Activated T-helper 17 cell treated with anti-CD3 and anti-CD28 coated beads, Interleukin-2, amount 50 U/mL, for 72 hours (primary cell): ENCODE data around the gene NEU3. TPM values are rescaled to one million over a fixed set of nuclear protein-coding genes. Genes with fewer than 3 reads are reported as not detected.
"Not testable (repeated sequence)": the region's sequence is repeated elsewhere in the genome, so short reads cannot be mapped to it uniquely, and the experiment has no call there.

Source experiments
- ATAC-seq: fragments of 150-1000 bp; cut with Tn5 transposase; replicated peaks from 2 replicates; pipeline ENCODE4 v1.10.0; 2021; ENCODE audit warnings: mild to moderate bottlenecking, moderate library complexity
- H3K27ac Mint-ChIP-seq: one replicate; pipeline ENCODE4 v1.8.0; 2022; ENCODE audit warnings: mixed read lengths
- H3K27me3 Mint-ChIP-seq: one replicate; pipeline ENCODE4 v1.8.0; 2022; ENCODE audit warnings: mixed read lengths
- H3K36me3 Mint-ChIP-seq: one replicate; pipeline ENCODE4 v1.8.0; 2022; ENCODE audit warnings: low read depth, mild to moderate bottlenecking, mixed read lengths
- H3K4me1 Mint-ChIP-seq: one replicate; pipeline ENCODE4 v1.8.0; 2022; ENCODE audit warnings: mixed read lengths
- H3K4me3 Mint-ChIP-seq: one replicate; pipeline ENCODE4 v1.8.0; 2022; ENCODE audit warnings: mild to moderate bottlenecking, mixed read lengths
- H3K9me3 Mint-ChIP-seq: one replicate; pipeline ENCODE4 v1.8.0; 2022; ENCODE audit warnings: mixed read lengths
- total RNA-seq, 2 donors: library from RNA; stranded (reverse); gene quantifications; one replicate each; pipeline ENCODE4 v1.2.3, GENCODE V29; 2022

The NEU3 gene
- total RNA-seq, 2 donors from 2014 or later: 19.5 to 26.4 TPM

- Mint-ChIP-seq H3K27me3 (no peaks in the 10 kb centered on the region), H3K4me3 (no peak overlapping the region), H3K9me3 (no peaks in the 10 kb centered on the region), H3K4me1 (no peaks in the 10 kb centered on the region), H3K27ac (no peak overlapping the region), H3K36me3 (peaks cover 65% of the 10 kb centered on the region)
- no peak for ATAC-seq
Measured at GRCh38 chr11:75001686-75002085, 13.0 kb downstream of the NEU3 start.

GRCh38 chr11:75002516-75002915 is 13.8 kb downstream of the NEU3 start:
- Mint-ChIP-seq H3K27me3 (no peaks in the 10 kb centered on the region), H3K4me3 (no peak overlapping the region), H3K4me1 (no peaks in the 10 kb centered on the region), H3K36me3 (peaks cover 65% of the 10 kb centered on the region), H3K9me3 (no peaks in the 10 kb centered on the region), H3K27ac (no peak overlapping the region)
- no peak for ATAC-seq

- Mint-ChIP-seq H3K36me3 (peaks cover 59% of the 10 kb centered on the region), H3K9me3 (no peaks in the 10 kb centered on the region), H3K27me3 (no peaks in the 10 kb centered on the region), H3K4me3 (no peak overlapping the region), H3K4me1 (no peaks in the 10 kb centered on the region), H3K27ac (no peak overlapping the region)
- ATAC-seq: no peak
Measured at GRCh38 chr11:75004215-75004614, 15.5 kb downstream of the NEU3 start.

GRCh38 chr11:75011357-75011756 is 22.6 kb downstream of the NEU3 start:
- Mint-ChIP-seq H3K4me3 (no peak overlapping the region), H3K9me3 (no peaks in the 10 kb centered on the region), H3K27ac (no peak overlapping the region), H3K36me3 (peaks cover 52% of the 10 kb centered on the region), H3K4me1 (no peaks in the 10 kb centered on the region), H3K27me3 (no peaks in the 10 kb centered on the region)
- no peak for ATAC-seq

GRCh38 chr11:75011872-75012271 is 23.1 kb downstream of the NEU3 start:
- H3K27ac Mint-ChIP-seq: no peak overlapping the region
- ATAC-seq: no peak
- H3K9me3 Mint-ChIP-seq: no peaks in the 10 kb centered on the region
- H3K36me3 Mint-ChIP-seq: peaks cover 47% of the 10 kb centered on the region
- no peaks in the 10 kb centered on the region for H3K4me1 Mint-ChIP-seq
- H3K27me3 Mint-ChIP-seq: no peaks in the 10 kb centered on the region
- no peak overlapping the region for H3K4me3 Mint-ChIP-seq

GRCh38 chr11:75013051-75013450 is 24.3 kb downstream of the NEU3 start:
- Mint-ChIP-seq H3K9me3 (no peaks in the 10 kb centered on the region), H3K4me1 (no peaks in the 10 kb centered on the region), H3K36me3 (peaks cover 38% of the 10 kb centered on the region), H3K27ac (peak overlapping the region; percentile 4), H3K4me3 (no peak overlapping the region), H3K27me3 (no peaks in the 10 kb centered on the region)
- ATAC-seq: peak; percentile 44

GRCh38 chr11:75014129-75014528 is 25.4 kb downstream of the NEU3 start:
- ATAC-seq: no peak
- peaks cover 33% of the 10 kb centered on the region for H3K36me3 Mint-ChIP-seq
- no peaks in the 10 kb centered on the region for H3K9me3 Mint-ChIP-seq

GRCh38 chr11:75019200-75019599 is 30.5 kb downstream of the NEU3 start:
- not testable (repeated sequence) for H3K4me3 Mint-ChIP-seq, H3K27me3 Mint-ChIP-seq, H3K36me3 Mint-ChIP-seq, H3K9me3 Mint-ChIP-seq, H3K27ac Mint-ChIP-seq, H3K4me1 Mint-ChIP-seq, ATAC-seq

More at GRCh38 chr11:75014129-75014528, 25.4 kb downstream of the NEU3 start:
- Mint-ChIP-seq H3K27me3 (no peaks in the 10 kb centered on the region), H3K4me1 (no peaks in the 10 kb centered on the region), H3K4me3 (no peak overlapping the region), H3K27ac (no peak overlapping the region)

GRCh38 chr11:75020328-75020727 is 31.6 kb downstream of the NEU3 start:
- not testable (repeated sequence) for H3K4me1 Mint-ChIP-seq, H3K27ac Mint-ChIP-seq, H3K4me3 Mint-ChIP-seq, H3K9me3 Mint-ChIP-seq, H3K36me3 Mint-ChIP-seq, H3K27me3 Mint-ChIP-seq, ATAC-seq

GRCh38 chr11:75022296-75022695 is 33.6 kb downstream of the NEU3 start:
- Mint-ChIP-seq H3K9me3 (no peaks in the 10 kb centered on the region), H3K27ac (no peak overlapping the region), H3K36me3 (no peaks in the 10 kb centered on the region), H3K4me1 (no peaks in the 10 kb centered on the region), H3K4me3 (no peak overlapping the region), H3K27me3 (no peaks in the 10 kb centered on the region)
- ATAC-seq: no peak

- Mint-ChIP-seq H3K4me3 (no peak overlapping the region), H3K9me3 (no peaks in the 10 kb centered on the region), H3K27ac (no peak overlapping the region), H3K27me3 (no peaks in the 10 kb centered on the region), H3K4me1 (no peaks in the 10 kb centered on the region), H3K36me3 (no peaks in the 10 kb centered on the region)
- ATAC-seq: peak; percentile 87
Measured at GRCh38 chr11:75022759-75023396, 34.1 kb downstream of the NEU3 start.

- ATAC-seq: no peak
Measured at GRCh38 chr11:75023446-75024067, 34.8 kb downstream of the NEU3 start.

GRCh38 chr11:75024068-75024449 is 35.3 kb downstream of the NEU3 start:
- no peak for ATAC-seq
- Mint-ChIP-seq H3K27ac (no peak overlapping the region), H3K9me3 (no peaks in the 10 kb centered on the region), H3K4me3 (no peak overlapping the region), H3K36me3 (no peaks in the 10 kb centered on the region), H3K27me3 (no peaks in the 10 kb centered on the region), H3K4me1 (no peaks in the 10 kb centered on the region)

More at GRCh38 chr11:75023446-75024067, 34.8 kb downstream of the NEU3 start:
- no peaks in the 10 kb centered on the region for H3K27me3 Mint-ChIP-seq
- no peak overlapping the region for H3K4me3 Mint-ChIP-seq
- H3K27ac Mint-ChIP-seq: no peak overlapping the region
- no peaks in the 10 kb centered on the region for H3K36me3 Mint-ChIP-seq
- H3K4me1 Mint-ChIP-seq: no peaks in the 10 kb centered on the region
- no peaks in the 10 kb centered on the region for H3K9me3 Mint-ChIP-seq

GRCh38 chr11:75024764-75025211 is 36.1 kb downstream of the NEU3 start:
- Mint-ChIP-seq H3K9me3 (no peaks in the 10 kb centered on the region), H3K36me3 (no peaks in the 10 kb centered on the region), H3K27ac (no peak overlapping the region), H3K27me3 (no peaks in the 10 kb centered on the region), H3K4me3 (no peak overlapping the region), H3K4me1 (no peaks in the 10 kb centered on the region)
- no peak for ATAC-seq

- H3K4me1 Mint-ChIP-seq: no peaks in the 10 kb centered on the region
- no peak overlapping the region for H3K27ac Mint-ChIP-seq
- H3K4me3 Mint-ChIP-seq: no peak overlapping the region
- H3K27me3 Mint-ChIP-seq: no peaks in the 10 kb centered on the region
- H3K36me3 Mint-ChIP-seq: no peaks in the 10 kb centered on the region
- ATAC-seq: no peak
- no peaks in the 10 kb centered on the region for H3K9me3 Mint-ChIP-seq
Measured at GRCh38 chr11:75025561-75025960, 36.8 kb downstream of the NEU3 start.
